SK-N-SH treated with all-trans-retinoic acid at 6 μM for 48 hours (cell line): Measurements from ENCODE around the gene LHFPL5.

Experiments
- ATAC-seq: fragments of 200-7000 bp; cut with Tn5 transposase; 3 replicates; pipeline ENCODE4 v1.9.1; 2020; ENCODE audit warnings: mild to moderate bottlenecking, moderate library complexity
- ARNTL ChIP-seq: fragments of 450-650 bp; formaldehyde crosslinking; IDR thresholded peaks from 2 replicates; pipeline ENCODE4 v1.5.0; 2020; ENCODE audit warnings: low read depth, mild to moderate bottlenecking, moderate library complexity, borderline replicate concordance
- BACH2 ChIP-seq: fragments of 250-450 bp; sonication (Bioruptor Pico); IDR thresholded peaks from 2 replicates; pipeline ENCODE4 v1.9.0; 2021; ENCODE audit warnings: mild to moderate bottlenecking, borderline replicate concordance
- CSDC2 ChIP-seq: fragments of 250-450 bp; sonication (Bioruptor Pico); IDR thresholded peaks from 2 replicates; pipeline ENCODE4 v1.5.0; 2020; ENCODE audit warnings: mild to moderate bottlenecking, moderate library complexity
- ESRRG ChIP-seq: fragments of 250-450 bp; sonication (Bioruptor Pico); IDR thresholded peaks from 2 replicates; pipeline ENCODE4 v1.6.1; 2021; ENCODE audit warnings: mild to moderate bottlenecking
- GLIS3 ChIP-seq: fragments of 250-450 bp; sonication (Bioruptor Pico); IDR thresholded peaks from 2 replicates; pipeline ENCODE4 v1.5.0; 2020; ENCODE audit warnings: mild to moderate bottlenecking, moderate library complexity
- ISL1 ChIP-seq: fragments of 250-450 bp; sonication (Bioruptor Pico); IDR thresholded peaks from 2 replicates; pipeline ENCODE4 v2.1.2; 2022; ENCODE audit warnings: mild to moderate bottlenecking, moderate library complexity
- OSR1 ChIP-seq: fragments of 250-450 bp; sonication (Bioruptor Pico); IDR thresholded peaks from 2 replicates; pipeline ENCODE4 v1.8.0; 2022; ENCODE audit warnings: moderate library complexity, mild to moderate bottlenecking, inconsistent platforms
- PPARA ChIP-seq: fragments of 250-450 bp; sonication (Bioruptor Pico); IDR thresholded peaks from 2 replicates; pipeline ENCODE4 v1.5.0; 2020; ENCODE audit warnings: mild to moderate bottlenecking, borderline replicate concordance
- RARB ChIP-seq: fragments of 250-450 bp; sonication (Bioruptor Pico); IDR thresholded peaks from 2 replicates; pipeline ENCODE4 v1.8.0; 2021; ENCODE audit warnings: mild to moderate bottlenecking, moderate library complexity
- SNAI2 ChIP-seq: fragments of 250-450 bp; sonication (Bioruptor Pico); IDR thresholded peaks from 2 replicates; pipeline ENCODE4 v1.5.0; 2020; ENCODE audit warnings: mild to moderate bottlenecking, moderate library complexity
- TCF4 ChIP-seq: fragments of 250-450 bp; sonication (Bioruptor Pico); IDR thresholded peaks from 2 replicates; pipeline ENCODE4 v1.8.0; 2021; ENCODE audit warnings: mild to moderate bottlenecking, moderate library complexity, borderline replicate concordance
- TOX ChIP-seq: fragments of 250-450 bp; sonication (Bioruptor Pico); IDR thresholded peaks from 2 replicates; pipeline ENCODE4 v1.8.0; 2021; ENCODE audit warnings: mild to moderate bottlenecking, moderate library complexity, borderline replicate concordance
- ZC3H10 ChIP-seq: fragments of 250-450 bp; sonication (Bioruptor Pico); IDR thresholded peaks from 2 replicates; pipeline ENCODE4 v1.5.1; 2021; ENCODE audit warnings: mild to moderate bottlenecking, moderate library complexity
- ZFP3 ChIP-seq: fragments of 250-450 bp; sonication (Bioruptor Pico); IDR thresholded peaks from 2 replicates; pipeline ENCODE4 v1.5.0; 2020; ENCODE audit warnings: mild to moderate bottlenecking, moderate library complexity
- ZFP30 ChIP-seq: fragments of 450-650 bp; formaldehyde crosslinking; IDR thresholded peaks from 2 replicates; pipeline ENCODE4 v1.5.0; 2022; ENCODE audit warnings: mild to moderate bottlenecking, moderate library complexity
- ZNF565 ChIP-seq: fragments of 450-650 bp; formaldehyde crosslinking; conservative IDR thresholded peaks from 2 replicates; pipeline ENCODE4 v1.5.0; 2020; ENCODE audit warnings: low read depth, mild to moderate bottlenecking, moderate library complexity
- ZNF70 ChIP-seq: fragments of 450-650 bp; formaldehyde crosslinking; IDR thresholded peaks from 2 replicates; pipeline ENCODE4 v1.5.0; 2020; ENCODE audit warnings: mild to moderate bottlenecking, moderate library complexity
- TF ChIP-seq, protein P1 (sequence below): fragments of 250-450 bp; sonication (Bioruptor Pico); IDR thresholded peaks from 2 replicates; pipeline ENCODE4 v1.5.1; 2021; ENCODE audit warnings: mild to moderate bottlenecking, moderate library complexity
- TF ChIP-seq, protein P2 (sequence below): fragments of 250-450 bp; sonication (Bioruptor Pico); IDR thresholded peaks from 2 replicates; pipeline ENCODE4 v1.8.0; 2020; ENCODE audit warnings: mild to moderate bottlenecking, moderate library complexity, borderline replicate concordance
- TF ChIP-seq, protein P3 (sequence below): fragments of 250-450 bp; sonication (Bioruptor Pico); IDR thresholded peaks from 2 replicates; pipeline ENCODE4 v1.5.0; 2020; ENCODE audit warnings: mild to moderate bottlenecking, moderate library complexity
- TF ChIP-seq, protein P4 (sequence below): fragments of 250-450 bp; sonication (Bioruptor Pico); IDR thresholded peaks from 2 replicates; pipeline ENCODE4 v1.8.0; 2021; ENCODE audit warnings: low read depth, mild to moderate bottlenecking, moderate library complexity, borderline replicate concordance
- TF ChIP-seq, protein P5 (sequence below): fragments of 250-450 bp; sonication (Bioruptor Pico); IDR thresholded peaks from 2 replicates; pipeline ENCODE4 v1.5.1; 2020; ENCODE audit warnings: low read depth, mild to moderate bottlenecking, moderate library complexity

Gene LHFPL5

DNA sequence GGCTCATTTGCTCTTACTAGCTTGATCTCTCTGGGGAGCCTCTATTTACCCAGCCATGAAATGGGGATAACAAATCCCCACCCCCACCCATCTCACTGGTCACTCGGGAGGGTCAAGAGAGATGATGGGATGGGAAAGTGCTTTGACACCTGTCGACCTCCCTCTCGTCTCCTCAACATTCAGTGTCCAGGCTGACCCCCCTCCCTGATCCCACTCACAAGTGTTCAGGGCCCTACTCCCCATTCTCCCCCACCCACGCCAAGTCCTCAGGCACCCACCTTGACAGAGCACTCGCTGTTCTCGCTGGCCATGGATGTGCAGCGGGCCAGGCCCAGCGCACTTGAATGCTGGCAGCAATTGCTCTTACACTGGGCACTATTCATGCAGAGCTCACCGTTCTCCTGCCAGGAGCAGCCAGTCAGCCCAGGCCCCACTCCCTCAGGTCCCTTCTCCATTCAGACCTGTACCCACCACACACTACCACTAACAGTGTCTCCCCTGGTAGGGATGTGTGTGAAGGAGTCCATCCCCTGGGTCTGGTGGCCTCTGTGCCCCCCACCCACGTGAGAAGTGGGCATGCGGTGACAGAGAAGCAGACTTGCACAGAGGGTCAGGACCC, 9.6 kb upstream of the LHFPL5 start:
- TF ChIP-seq ARNTL (CRISPR knock-in tag) (no peak), PPARA (CRISPR knock-in tag) (no peak), RARB (CRISPR knock-in tag) (no peak), ESRRG (CRISPR knock-in tag) (no peak), ZNF565 (no peak), BACH2 (CRISPR knock-in tag) (no peak), TOX (CRISPR knock-in tag) (no peak), ZFP3 (no peak), ZFP30 (no peak), ISL1 (CRISPR knock-in tag) (no peak), ZC3H10 (no peak), SNAI2 (CRISPR knock-in tag) (no peak), TCF4 (CRISPR knock-in tag) (no peak)
- TF ChIP-seq, protein P1, sequence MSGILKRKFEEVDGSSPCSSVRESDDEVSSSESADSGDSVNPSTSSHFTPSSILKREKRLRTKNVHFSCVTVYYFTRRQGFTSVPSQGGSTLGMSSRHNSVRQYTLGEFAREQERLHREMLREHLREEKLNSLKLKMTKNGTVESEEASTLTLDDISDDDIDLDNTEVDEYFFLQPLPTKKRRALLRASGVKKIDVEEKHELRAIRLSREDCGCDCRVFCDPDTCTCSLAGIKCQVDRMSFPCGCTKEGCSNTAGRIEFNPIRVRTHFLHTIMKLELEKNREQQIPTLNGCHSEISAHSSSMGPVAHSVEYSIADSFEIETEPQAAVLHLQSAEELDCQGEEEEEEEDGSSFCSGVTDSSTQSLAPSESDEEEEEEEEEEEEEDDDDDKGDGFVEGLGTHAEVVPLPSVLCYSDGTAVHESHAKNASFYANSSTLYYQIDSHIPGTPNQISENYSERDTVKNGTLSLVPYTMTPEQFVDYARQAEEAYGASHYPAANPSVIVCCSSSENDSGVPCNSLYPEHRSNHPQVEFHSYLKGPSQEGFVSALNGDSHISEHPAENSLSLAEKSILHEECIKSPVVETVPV = no peak
- TF ChIP-seq, protein P2, sequence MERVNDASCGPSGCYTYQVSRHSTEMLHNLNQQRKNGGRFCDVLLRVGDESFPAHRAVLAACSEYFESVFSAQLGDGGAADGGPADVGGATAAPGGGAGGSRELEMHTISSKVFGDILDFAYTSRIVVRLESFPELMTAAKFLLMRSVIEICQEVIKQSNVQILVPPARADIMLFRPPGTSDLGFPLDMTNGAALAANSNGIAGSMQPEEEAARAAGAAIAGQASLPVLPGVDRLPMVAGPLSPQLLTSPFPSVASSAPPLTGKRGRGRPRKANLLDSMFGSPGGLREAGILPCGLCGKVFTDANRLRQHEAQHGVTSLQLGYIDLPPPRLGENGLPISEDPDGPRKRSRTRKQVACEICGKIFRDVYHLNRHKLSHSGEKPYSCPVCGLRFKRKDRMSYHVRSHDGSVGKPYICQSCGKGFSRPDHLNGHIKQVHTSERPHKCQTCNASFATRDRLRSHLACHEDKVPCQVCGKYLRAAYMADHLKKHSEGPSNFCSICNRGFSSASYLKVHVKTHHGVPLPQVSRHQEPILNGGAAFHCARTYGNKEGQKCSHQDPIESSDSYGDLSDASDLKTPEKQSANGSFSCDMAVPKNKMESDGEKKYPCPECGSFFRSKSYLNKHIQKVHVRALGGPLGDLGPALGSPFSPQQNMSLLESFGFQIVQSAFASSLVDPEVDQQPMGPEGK (CRISPR knock-in tag) = no peak

DNA sequence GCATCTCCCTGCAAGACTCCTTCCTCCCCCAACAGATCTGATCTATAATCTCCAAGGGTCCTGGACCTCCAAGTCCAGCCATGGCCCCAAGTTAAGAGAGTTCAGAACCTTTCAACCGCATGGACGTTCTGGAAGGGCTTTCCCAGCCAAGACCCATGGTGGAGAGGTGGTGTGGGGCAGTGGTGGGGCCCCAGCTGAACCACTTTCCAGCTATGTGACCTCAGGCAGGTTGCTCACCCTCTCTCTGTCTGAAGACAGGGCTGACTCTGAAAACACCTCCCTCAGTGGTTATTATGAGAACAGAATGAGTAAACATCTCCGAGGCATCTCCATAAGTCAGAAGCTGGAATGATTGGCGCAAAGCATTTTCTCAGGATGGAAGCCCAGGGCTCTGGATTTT, 8.9 kb upstream of the LHFPL5 start:
- TF ChIP-seq, protein P2 (CRISPR knock-in tag) = no peak
- no peak for TF ChIP-seq CSDC2 (CRISPR knock-in tag)
- TF ChIP-seq SNAI2 (CRISPR knock-in tag) = no peak
- TF ChIP-seq ZC3H10 = no peak
- TF ChIP-seq, protein P3, sequence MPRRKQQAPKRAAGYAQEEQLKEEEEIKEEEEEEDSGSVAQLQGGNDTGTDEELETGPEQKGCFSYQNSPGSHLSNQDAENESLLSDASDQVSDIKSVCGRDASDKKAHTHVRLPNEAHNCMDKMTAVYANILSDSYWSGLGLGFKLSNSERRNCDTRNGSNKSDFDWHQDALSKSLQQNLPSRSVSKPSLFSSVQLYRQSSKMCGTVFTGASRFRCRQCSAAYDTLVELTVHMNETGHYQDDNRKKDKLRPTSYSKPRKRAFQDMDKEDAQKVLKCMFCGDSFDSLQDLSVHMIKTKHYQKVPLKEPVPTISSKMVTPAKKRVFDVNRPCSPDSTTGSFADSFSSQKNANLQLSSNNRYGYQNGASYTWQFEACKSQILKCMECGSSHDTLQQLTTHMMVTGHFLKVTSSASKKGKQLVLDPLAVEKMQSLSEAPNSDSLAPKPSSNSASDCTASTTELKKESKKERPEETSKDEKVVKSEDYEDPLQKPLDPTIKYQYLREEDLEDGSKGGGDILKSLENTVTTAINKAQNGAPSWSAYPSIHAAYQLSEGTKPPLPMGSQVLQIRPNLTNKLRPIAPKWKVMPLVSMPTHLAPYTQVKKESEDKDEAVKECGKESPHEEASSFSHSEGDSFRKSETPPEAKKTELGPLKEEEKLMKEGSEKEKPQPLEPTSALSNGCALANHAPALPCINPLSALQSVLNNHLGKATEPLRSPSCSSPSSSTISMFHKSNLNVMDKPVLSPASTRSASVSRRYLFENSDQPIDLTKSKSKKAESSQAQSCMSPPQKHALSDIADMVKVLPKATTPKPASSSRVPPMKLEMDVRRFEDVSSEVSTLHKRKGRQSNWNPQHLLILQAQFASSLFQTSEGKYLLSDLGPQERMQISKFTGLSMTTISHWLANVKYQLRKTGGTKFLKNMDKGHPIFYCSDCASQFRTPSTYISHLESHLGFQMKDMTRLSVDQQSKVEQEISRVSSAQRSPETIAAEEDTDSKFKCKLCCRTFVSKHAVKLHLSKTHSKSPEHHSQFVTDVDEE (CRISPR knock-in tag) = no peak
- TF ChIP-seq, protein P4, sequence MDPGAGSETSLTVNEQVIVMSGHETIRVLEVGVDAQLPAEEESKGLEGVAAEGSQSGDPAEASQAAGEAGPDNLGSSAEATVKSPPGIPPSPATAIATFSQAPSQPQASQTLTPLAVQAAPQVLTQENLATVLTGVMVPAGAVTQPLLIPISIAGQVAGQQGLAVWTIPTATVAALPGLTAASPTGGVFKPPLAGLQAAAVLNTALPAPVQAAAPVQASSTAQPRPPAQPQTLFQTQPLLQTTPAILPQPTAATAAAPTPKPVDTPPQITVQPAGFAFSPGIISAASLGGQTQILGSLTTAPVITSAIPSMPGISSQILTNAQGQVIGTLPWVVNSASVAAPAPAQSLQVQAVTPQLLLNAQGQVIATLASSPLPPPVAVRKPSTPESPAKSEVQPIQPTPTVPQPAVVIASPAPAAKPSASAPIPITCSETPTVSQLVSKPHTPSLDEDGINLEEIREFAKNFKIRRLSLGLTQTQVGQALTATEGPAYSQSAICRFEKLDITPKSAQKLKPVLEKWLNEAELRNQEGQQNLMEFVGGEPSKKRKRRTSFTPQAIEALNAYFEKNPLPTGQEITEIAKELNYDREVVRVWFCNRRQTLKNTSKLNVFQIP (CRISPR knock-in tag) = no peak
- no peak for TF ChIP-seq OSR1
- no peak for TF ChIP-seq ISL1 (CRISPR knock-in tag)
- TF ChIP-seq, protein P1 = no peak
- TF ChIP-seq, protein P5, sequence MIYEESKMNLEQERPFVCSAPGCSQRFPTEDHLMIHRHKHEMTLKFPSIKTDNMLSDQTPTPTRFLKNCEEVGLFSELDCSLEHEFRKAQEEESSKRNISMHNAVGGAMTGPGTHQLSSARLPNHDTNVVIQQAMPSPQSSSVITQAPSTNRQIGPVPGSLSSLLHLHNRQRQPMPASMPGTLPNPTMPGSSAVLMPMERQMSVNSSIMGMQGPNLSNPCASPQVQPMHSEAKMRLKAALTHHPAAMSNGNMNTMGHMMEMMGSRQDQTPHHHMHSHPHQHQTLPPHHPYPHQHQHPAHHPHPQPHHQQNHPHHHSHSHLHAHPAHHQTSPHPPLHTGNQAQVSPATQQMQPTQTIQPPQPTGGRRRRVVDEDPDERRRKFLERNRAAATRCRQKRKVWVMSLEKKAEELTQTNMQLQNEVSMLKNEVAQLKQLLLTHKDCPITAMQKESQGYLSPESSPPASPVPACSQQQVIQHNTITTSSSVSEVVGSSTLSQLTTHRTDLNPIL (CRISPR knock-in tag) = no peak
- no peak for TF ChIP-seq GLIS3 (CRISPR knock-in tag)
- no peak for TF ChIP-seq PPARA (CRISPR knock-in tag)
- TF ChIP-seq RARB (CRISPR knock-in tag) = no peak
- TF ChIP-seq ESRRG (CRISPR knock-in tag) = no peak
- no peak for TF ChIP-seq ZNF70 (CRISPR knock-in tag)
- no peak for ATAC-seq

More for the DNA sequence above, 9.6 kb upstream of the LHFPL5 start:
- ATAC-seq = no peak
